CD4-positive, alpha-beta T cell treated with Interleukin-15 for 4 hours (primary cell): ENCODE results near the gene BAHCC1.

Experiments
- DNase-seq: peaks from one replicate; pipeline ENCODE4 v3.0.0-alpha.2; 2020; ENCODE audit warnings: low spot score

The BAHCC1 gene

DNA sequence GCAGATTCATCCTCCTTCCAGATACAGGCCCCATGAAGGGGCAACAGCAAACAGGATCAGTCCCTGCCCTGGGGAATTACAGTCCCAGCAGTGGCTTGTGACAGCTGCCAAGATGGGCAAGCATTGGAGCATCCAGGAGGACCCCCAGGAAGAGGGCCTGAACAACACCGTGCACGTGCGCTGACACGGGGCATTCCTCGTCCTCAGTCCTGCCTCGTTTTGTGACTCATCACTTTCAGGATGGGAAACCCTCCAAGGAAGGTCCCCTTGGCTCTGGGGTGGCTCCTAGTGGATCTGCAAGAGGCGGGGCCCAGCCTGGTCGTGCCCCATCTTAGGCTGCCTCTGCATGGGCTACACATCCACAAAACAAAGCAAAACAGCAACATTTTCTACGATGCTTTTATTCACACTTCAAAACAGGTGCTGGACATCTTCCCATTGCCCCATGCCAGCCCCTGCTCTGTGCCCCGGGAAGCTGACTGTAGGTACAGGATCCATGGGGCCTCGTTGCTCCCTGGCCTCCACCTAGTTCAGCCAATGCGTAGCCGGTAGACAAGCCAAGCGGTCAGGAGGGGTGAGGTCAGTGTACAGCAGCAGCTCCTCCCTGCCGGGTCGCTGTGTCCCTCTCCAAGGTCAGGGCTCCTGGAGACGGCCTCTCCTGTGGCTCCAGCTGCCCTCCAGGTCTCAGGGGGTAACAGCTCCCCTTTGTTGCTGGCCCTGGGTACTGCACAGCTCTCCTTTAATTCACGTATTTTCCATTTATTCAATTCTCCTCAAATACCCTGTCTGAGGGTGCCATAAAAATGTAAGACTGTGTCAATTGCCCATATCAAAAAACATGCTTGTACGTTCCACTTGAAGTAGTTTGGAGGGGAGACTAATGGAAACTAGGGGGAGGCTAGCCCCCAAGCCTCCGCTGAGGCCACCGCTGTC is 85.1 kb downstream of the BAHCC1 start:
- DNase-seq: no peak

DNA sequence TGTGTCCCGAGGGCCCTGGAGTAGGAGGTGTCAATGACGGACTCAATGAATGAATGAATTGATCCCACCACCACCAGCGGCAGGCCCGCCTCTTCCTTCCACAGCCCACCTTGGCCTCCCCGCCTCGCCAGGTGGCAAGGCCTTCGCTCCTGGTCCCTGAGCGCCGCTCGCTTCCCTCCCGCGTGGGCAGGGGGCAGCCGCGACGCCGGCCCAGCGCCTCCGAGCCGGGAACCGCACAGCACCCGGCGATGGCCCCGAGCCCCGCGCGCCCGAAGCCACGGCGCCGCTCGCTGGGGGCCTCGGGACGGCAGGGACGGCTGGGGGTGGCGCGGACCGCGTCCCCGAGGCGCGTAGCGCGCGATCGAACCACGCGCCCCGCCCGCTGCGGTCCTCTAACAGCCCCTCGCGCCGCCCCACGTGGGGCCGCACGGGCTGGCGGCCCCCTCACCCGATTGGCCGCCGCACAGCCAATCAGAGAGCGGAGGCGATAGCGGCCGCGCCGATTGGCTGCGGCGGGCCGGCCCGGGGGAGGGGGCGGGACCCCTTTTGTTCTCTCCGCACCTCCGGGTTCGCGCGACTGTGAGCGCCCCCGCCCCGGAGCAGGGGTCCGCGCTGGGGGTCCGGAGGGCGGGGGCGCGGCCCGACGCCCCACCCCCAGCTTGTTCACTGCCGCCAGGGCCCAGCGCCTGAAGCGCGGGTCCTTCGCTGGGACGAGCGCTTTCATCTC is 86.0 kb downstream of the BAHCC1 start:
- DNase-seq: peak; percentile 55

DNA sequence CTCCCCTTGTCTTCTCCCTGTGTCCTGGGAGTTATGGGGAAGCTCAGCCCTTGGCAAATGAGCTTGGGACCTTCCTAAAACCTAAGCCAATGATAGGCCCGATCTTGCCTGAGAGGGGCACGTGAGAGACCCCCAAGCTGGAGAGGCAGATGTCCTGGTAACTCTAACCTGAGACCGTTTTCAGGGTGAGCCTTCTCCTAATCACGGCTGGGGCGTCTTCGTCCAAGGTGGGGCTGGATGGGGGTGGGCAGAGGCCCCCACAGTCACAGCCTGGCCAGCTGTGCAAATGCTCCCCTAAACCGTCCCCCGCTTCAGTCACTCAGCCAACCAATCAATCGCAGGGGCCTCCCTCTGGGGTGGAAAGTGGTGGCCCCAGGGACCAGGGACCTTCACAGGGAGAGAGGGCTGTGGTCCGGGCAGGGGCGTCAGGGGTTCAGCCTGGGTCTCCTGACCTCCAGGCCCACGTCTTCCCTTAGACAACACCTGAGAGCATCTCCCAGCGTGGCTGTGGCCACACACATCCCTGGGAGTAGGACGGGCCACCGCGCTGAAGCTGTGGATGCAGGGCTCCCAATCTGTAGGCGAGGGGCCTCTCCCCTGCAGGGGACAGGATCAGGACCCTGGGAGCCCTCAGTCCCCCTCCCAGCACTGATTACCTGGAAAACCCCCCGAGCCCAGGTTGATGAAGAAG is 86.7 kb downstream of the BAHCC1 start:
- no peak for DNase-seq

DNA sequence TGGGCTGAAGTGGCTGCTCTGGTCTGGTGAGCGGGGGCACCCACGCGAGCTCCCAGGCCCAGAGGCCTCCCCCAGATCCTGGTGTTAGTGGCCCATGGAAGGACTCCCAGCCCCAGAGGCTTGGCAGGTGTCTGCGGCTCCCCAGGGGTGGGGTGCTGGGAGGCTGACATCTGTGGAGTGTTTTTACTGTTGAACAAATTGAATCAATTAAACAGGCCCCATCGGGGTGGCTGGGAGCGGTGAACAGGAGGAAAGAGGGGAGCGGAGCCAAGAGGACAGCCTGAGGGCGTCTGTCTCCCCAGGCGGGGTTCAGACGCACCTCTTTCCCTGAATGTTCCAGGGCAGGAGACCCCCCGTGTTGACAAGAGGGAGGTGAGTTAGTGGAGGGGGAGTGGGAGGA is 87.4 kb downstream of the BAHCC1 start:
- DNase-seq: no peak

DNA sequence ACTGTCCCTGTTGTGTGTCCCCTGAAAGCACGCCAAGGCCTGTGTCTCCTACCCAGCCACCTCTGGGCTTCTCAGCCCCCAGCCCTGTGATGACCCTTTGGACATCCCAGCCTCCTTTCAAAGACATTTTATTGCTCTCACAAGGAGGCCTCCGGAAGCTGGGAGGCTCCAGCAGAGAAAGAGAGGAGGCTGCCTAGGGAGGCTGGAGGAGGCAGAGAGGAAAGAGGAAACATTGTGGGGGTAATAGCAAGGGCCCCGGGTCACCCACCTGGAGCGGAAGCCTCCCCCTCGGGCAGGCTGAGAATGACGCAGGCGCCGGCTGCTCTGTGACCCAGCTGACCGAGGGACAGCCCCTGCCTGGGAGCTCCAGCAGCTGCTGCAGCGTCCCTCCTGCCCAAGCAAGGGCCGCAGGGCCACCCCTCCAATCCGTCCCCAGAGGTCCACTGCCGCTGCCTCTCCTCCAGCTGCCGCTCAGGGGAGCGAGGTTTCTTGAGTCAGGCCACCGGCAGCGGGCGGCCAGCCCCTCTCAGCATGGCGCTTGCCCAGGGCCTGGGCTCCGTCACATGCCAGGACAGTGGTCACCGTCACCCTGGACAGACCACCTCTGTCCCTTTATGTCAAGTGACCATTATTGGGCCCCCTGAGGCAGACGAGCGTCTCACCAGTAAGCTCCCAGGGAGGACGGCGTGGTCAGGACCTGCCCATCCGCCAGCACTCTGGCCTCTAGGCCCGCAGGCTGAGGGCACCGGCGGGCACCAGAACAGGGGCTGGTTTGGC is 88.0 kb downstream of the BAHCC1 start:
- no peak for DNase-seq

DNA sequence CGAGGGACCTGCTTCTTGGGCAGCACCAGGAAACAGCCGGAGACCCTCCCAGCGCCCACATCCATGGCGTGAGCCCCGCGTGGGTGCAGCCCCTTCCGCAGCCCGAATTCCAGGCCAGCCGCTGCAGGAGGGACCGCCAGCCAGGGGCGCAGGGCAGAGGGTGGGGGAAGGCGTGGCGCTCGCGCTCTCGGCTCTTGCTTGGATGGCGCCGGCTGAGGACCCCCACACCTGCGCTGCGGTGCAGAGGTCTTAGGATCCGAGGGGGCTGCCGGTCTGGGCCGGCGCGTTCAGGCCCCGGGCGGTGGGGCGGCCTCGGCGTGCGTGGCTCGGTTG is 88.6 kb downstream of the BAHCC1 start:
- no peak for DNase-seq

DNA sequence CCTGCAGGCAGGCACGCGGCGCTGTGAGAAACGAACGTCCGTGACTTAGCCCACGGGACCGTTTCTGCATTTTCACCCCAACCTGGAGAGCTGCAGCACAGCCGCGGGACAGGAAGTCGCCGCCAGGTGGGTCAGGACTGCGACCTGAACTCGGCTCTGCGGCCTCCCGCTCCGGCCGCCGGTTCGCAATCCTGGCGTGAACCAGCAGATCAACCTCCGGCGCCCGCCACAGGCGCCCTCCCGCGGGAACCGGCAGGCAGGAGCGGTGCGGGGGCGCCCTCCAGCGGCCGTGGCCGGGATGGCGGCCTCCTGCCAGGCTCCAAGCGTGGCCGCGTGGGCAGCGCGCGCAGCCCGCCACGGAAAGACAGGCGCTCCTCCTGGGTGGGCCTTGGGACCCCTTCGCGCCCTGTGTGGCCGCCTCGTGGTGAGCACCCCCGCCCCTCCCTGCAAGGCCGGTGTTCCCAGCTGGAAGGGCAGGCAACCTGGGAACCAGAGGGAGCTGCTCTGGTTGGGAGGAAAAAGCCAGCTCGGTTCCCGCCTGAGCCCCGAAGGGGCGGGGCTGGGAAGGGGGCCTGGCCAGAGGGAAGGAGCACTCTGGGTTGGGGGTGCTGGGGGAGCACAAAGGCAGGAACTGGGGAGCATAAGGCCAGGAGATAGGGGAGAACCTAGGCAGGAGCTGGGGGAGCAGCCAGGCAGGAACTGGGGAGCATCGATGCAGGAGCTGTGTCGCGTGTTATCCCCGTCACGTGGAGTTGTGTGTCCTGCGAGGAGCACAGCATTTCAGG is 89.1 kb downstream of the BAHCC1 start:
- peak; percentile 88 for DNase-seq

DNA sequence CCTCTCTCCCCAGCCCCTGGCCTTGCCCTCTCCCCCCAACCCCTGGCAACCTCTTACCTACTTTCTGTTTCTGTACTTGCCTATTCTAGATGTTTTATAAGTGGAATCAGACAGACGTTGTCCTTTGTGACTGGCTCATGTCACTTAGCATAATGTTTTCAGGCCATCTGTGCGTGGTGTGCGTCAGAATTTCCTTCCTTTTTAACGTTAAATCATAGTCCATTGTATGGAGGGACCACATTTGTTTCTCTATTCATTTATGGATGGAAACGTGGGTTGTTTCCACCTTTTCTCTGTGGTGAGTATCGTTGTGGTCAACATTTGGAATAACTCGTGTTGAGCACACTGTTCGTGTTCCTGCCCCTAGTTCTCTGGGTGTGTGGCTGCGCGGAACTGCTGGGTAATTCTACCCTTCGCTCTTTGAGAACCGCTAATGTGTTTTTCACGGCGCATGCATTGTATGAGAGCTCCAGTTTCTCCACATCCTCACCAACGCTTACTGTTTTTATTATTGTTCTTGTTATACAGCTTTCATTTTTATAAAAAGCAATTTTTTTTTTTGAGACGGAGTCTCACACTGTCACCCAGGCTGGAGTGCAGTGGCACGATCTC is 91.0 kb downstream of the BAHCC1 start:
- no peak for DNase-seq

DNA sequence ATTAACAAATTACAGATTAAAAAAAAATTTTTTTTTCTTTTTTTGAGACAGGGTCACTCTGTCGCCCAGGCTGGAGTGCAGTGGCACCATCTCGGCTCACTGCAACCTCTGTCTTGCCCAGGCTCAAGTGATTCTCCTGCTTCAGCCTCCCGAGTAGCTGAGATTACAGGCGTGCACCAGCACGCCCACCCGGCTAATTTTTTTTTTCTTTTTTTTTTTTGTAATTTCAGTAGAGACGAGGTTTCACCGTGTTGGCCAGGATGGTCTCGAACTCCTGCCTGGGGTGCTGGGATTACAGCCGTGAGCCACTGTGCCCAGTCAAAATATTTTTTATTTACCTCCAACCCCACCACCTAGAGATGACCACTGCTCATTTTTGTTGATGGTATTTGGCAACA is 91.8 kb downstream of the BAHCC1 start:
- no peak for DNase-seq

DNA sequence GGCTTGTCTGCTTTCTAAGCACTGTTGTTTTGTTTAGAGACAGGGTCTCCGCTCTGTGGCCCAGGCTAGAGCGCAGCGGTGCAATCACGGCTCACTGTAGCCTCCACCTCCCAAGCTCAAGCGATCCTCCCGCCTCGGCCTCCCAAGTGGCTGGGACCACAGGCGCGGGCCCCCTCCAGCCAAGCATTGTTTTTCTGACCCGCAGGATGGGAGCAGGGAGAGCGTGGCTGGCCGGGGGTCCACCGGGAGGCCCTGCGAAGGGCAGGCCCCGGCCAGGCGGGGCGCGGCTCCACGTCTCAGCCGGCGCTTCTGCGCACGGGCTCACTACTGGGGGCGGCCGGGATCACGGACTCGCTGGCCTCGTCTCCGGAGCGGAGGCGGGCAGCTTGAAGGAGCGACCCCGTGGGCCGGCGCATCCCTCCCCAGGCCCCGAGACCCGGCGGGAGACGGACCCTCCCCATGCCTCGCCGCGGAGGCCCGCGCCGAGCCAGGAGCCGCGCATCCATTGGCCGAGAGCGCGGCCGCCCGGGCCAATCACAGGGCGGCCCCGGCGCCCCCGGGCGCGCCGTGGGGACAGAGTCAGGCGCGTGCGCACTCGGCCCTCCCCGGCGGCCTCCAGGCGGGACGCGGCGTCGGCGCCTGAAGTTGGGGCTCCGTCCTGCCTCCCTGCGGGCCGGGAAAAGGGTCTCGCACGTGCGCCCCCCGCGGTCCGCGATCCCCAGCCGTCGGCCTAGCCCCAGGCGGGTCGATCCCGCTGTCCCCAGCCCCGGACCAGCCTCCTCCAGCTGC is 92.4 kb downstream of the BAHCC1 start:
- peak; percentile 74 for DNase-seq

DNA sequence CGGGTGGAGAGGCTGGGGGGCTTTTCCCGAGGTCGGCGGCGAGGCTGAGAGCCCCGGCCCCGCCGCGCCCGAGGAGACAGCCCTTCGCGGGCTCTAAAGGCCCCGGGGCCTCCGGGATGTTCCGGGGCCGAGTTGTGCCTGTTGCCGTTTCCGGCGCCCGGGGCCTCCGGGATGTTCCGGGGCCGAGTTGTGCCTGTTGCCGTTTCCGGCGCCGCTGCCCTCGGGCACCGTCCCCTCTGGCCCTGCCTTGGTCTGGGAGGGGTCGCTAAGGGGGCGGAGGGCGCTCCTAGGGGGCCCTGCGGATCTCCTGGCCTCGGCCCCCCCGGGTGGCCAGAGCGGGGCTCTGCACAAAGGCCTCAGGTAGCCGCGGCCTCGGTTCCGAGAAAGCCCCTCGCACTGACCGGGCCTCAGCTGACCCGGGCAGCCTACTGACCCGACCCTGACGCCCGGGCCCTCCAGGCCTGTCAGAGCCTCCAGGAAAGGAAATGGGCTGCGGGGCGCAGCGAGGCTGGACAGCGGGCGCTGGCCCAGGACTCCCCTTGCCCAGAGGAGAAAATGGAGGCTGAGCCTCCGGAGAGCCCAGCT is 93.1 kb downstream of the BAHCC1 start:
- DNase-seq: no peak

DNA sequence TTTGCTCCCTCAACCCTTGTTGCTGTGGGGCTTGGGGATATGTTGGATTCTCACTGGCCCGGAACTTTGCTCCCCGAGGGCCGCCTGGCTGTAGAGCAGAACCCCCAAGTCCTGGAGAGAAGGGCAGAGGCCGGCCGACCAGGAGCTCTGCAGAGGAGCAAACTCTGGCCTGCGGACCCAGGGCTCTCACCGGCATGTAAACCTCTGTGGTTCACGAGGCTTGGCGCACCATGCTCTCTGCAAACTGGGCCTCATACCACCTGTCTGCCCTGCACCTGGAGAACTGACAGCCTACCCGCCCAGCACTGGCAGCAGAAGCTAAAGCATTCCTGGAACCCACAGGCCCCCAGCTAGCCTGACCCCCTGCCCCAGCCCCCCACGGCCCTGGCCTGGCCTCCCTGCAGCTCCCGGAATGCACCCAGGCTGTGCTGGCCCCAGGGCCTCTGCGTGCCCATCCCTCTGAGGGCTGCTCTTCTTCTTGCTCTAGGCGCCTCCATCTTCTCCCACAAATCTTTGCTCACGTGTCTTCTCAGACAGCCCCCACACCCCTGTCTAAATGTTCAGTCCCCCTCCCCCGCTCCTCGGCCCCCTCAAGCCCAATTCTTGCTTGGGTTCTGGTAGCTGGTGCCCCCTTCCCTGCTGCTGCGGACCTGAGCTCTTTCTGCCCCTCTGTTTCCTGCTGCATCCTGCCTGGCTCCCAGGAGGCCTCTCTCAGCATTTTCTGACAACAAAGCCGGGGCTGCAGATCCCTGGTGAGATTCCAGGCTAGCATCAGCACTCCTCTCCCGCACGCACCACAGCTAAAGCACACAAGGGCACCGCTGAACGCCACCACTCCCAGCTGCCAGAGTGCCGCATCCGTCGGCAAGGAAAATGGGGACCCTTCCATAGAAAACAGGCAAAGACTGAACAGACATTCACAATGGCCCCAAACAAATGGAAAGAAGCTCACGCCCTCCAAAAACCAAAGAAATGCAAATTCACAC is 94.0 kb downstream of the BAHCC1 start:
- DNase-seq: no peak

DNA sequence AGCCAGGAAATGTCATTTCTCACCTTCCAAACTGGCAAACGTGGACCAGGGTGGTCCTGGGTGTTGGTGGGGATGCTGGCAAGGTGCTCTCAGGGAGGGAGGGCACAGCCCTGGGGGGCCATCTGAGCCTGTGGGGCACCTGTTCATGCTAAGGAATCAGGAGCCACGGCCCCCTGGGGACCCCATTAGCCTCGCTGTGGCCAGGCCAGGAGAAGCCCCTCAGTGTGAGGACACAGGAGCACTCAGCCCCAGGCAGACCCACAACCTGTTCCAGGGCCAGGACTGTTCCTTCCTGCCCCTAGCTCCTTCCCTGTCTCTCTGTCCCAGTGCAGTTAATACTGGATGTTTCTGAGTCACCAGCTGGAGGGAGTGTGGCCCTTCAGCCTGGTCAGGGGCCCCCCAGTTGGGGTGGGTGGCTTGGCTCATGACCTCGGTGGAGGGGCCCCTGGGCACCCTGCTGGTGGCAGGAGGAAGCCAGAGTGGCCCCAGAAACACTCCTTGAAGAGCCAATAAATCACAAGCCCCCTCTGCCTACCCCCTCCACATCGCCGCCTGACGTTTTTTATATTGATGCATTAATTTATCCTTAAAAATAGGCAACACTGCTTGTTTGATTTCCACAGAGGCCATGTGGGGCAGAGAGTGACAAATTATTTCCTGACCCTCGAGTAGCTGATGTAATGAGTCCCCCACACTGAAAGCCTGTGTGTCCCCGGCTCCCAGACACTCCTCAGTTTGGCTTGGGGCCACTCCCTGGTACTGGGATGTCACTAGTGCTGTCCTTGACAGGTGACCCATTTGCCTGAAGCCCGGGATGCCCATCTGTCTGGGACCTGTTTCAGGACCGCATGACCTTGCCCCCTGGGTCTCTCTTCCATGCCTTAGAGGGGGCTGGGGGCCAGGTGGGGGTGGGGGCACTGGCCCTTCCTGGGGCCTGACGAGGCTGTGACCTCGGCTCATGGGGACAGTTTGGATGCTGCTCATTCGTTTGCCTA is 95.0 kb downstream of the BAHCC1 start:
- no peak for DNase-seq

DNA sequence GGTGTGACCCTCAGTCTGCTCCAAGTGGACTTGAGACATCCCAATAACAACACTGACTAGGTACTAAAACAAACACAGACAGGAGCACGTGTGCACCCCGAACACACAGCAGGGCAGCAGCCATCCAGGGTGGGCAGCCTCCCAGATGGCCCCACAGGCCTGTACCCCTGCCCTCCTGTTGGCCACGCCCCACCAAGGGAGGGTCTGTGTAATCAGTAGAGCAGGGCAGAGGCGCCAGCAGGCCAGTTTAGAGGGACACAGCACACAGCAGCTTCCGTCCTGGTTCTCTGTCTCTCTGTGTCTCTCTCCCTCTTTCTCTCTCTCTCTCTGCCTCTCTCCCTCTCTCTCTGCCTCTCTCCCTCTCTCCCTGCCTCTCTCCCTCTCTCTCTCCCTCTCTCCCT is 95.9 kb downstream of the BAHCC1 start:
- no peak for DNase-seq

DNA sequence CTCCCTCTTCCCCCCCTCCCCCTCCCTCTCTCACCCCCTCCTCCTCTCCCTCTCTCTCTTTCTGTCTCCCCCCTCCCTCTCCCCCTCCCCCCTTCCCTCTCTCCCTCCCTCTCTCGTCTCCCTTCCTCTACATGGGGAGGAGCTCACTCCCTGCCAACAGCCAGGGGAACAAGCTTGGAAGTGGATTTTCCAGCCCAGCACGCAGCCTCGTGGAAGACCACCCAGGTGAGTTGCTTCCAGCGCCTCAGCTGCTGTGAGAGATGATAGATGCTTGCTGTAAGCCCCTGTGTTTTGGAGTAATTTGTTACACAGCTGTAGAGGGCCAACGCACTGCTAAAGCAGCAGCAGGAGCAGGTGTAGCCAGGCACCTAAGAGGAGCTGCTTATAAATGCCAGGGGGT is 96.5 kb downstream of the BAHCC1 start:
- no peak for DNase-seq

DNA sequence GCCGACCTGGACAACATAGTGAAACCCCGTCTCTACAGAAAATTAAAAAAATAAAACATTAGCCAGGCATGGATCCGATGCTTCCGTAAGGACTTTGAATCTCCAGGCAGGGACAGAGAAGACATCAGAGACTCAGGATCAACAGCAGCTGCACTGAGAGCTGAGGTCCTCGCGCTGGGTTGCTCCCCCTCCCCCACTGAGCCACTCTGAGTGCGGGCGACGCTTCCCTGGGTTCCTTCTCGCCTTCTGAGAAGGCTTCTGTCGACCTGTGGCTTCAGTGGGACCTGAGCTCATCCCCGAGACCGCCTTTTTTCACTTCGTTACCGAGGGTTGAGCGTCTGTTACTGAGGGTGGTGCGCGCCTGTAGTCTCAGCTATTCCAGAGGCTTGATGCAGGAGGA is 96.9 kb downstream of the BAHCC1 start:
- DNase-seq: no peak

DNA sequence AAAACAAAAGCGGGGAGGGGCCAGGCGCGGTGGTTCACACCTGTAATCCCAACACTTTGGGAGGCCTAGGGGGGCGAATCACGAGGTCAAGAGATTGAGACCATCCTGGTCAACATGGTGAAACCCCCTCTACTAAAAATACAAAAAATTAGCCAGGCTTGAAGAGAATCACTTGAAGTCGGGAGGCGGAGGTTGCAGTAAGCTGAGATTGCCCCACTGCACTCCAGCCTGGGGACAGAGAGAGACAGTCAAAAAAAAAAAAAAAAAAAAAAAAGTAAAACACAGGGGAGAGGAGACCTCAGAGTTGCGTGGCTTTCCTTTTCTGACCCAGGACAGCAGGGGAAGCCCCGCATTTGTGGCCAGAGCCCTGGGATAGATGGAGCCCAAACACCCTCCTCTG is 97.4 kb downstream of the BAHCC1 start:
- DNase-seq: no peak
